Prostate gland (tissue), 2 donors: Measurements from ENCODE around the gene GSG1L. TPM values are rescaled to one million over a fixed set of nuclear protein-coding genes. Genes with fewer than 3 reads are reported as not detected.

Experiments
- DNase-seq: peaks from one replicate; pipeline ENCODE4 v3.0.0-alpha.2; 2019; ENCODE audit warnings: low spot score
- H3K27ac ChIP-seq, 2 donors: fragments of 200-600 bp; sonication (generic); 2 replicates each; pipeline ENCODE4 v1.5.1; 2017 to 2019
- H3K27me3 ChIP-seq: fragments of 200-600 bp; sonication (generic); replicated peaks from 2 replicates; pipeline ENCODE4 v1.5.1; 2019; ENCODE audit not compliant: insufficient read depth
- H3K36me3 ChIP-seq, 2 donors: fragments of 200-600 bp; sonication (generic); 1 replicate in 1 of 2; 2 replicates in 1 of 2; pipeline versions ENCODE4 v1.5.1 to v1.8.1; 2017 to 2019
- H3K4me1 ChIP-seq: fragments of 200-600 bp; sonication (generic); replicated peaks from 2 replicates; pipeline ENCODE4 v1.5.1; 2019
- H3K4me3 ChIP-seq, 2 donors: fragments of 200-600 bp; sonication (generic); 2 replicates each; pipeline ENCODE4 v1.5.1; 2017 to 2019
- H3K9me3 ChIP-seq: fragments of 200-600 bp; sonication (generic); 2 replicates; pipeline ENCODE4 v1.5.1; 2017
- POLR2A ChIP-seq: fragments of 450-650 bp; IDR thresholded peaks from one replicate; pipeline ENCODE4 v1.6.1; 2016; ENCODE audit warnings: antibody characterized with exemption, mild to moderate bottlenecking
- POLR2AphosphoS5 ChIP-seq: sonication (generic); formaldehyde crosslinking; IDR thresholded peaks from one replicate; pipeline ENCODE4 v1.6.1; 2017; ENCODE audit warnings: antibody characterized with exemption
- WGBS: methylation state at CpG from one replicate; pipeline ENCODE4 v1.1.5; 2018; 5-methylcytosine and 5-hydroxymethylcytosine counted together
- intact Hi-C: fragments of 100-400 bp; cut with DNase I; formaldehyde crosslinking; loops from one replicate; pipeline ENCODE4 v1.14.2; 2022
- total RNA-seq, 2 donors: library from RNA; depleted of rRNA; stranded (reverse); fragments of >200 nt; gene quantifications; one replicate each; pipeline ENCODE4 v1.1.0, GENCODE V29; 2016
- TF ChIP-seq, protein P1 (sequence below), 4 experiments: fragments of 200-600 bp in 2 of 4; fragments of 450-650 bp in 2 of 4; sonication (generic) in 2 of 4; IDR thresholded peaks; 1 replicate in 3 of 4; 2 replicates in 1 of 4; pipeline ENCODE4 v1.5.1; 2016 to 2019; ENCODE audit warnings: antibody characterized with exemption in 4 of 4, mild to moderate bottlenecking in 2 of 4, moderate library complexity in 2 of 4

GSG1L gene
- total RNA-seq, 2 donors from 2014 or later, result 0.91 TPM; not detected in 1

DNA sequence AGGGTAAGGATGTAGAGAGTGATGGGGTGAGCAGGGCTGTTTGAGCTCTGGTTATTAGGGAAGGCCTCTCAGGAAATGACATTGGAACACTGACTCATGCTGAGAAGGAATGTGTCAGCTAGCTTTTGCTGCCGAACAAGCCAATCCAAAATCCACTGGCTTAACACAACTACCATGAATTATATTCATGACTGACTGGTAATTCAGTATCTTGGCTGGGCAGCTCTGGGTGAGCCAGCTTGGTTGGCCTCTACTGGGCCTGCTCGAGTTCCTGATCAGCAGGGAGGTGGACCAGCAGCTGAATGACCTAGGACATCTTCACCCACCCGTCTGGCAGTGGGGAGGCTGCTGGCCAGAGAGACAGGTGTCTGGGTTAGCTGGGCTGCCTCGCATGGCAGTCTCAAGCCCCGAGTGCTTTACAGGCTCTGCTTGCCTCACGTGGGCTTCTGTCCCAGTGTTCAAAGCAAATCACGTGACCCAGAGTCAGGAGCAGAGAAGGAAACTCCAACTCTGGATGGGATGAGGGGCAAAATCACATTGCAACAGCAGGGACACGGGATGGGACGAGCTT is 304.1 kb downstream of the GSG1L start:
- DNase-seq, result no peak
- no peaks in the 10 kb centered on the region for H3K4me1 ChIP-seq
- no peak overlapping the region for H3K27ac ChIP-seq
- WGBS, result 79% methylated on average over 9 of the region's 9 CpGs
- TF ChIP-seq, protein P1, sequence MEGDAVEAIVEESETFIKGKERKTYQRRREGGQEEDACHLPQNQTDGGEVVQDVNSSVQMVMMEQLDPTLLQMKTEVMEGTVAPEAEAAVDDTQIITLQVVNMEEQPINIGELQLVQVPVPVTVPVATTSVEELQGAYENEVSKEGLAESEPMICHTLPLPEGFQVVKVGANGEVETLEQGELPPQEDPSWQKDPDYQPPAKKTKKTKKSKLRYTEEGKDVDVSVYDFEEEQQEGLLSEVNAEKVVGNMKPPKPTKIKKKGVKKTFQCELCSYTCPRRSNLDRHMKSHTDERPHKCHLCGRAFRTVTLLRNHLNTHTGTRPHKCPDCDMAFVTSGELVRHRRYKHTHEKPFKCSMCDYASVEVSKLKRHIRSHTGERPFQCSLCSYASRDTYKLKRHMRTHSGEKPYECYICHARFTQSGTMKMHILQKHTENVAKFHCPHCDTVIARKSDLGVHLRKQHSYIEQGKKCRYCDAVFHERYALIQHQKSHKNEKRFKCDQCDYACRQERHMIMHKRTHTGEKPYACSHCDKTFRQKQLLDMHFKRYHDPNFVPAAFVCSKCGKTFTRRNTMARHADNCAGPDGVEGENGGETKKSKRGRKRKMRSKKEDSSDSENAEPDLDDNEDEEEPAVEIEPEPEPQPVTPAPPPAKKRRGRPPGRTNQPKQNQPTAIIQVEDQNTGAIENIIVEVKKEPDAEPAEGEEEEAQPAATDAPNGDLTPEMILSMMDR (IDR thresholded peaks at IDR 0.05), result no peak
- no peak for TF ChIP-seq POLR2A
- TF ChIP-seq POLR2AphosphoS5, result no peak
- no peaks in the 10 kb centered on the region for H3K9me3 ChIP-seq
- no peaks in the 10 kb centered on the region for H3K27me3 ChIP-seq
- no peaks in the 10 kb centered on the region for H3K36me3 ChIP-seq
- H3K4me3 ChIP-seq, result no peak overlapping the region
- intact Hi-C loops, result no loop called here

- no peak overlapping the region for H3K27ac ChIP-seq
- no peaks in the 10 kb centered on the region for H3K9me3 ChIP-seq
- TF ChIP-seq POLR2A (no peak), POLR2AphosphoS5 (no peak)
- TF ChIP-seq, protein P1 (IDR thresholded peaks at IDR 0.05), result no peak
- 97% methylated on average over 2 of the region's 2 CpGs for WGBS
- no peaks in the 10 kb centered on the region for H3K4me1 ChIP-seq
- no peak for DNase-seq
- H3K27me3 ChIP-seq, result no peaks in the 10 kb centered on the region
- H3K4me3 ChIP-seq, result no peak overlapping the region
- no peaks in the 10 kb centered on the region for H3K36me3 ChIP-seq
- intact Hi-C loops, result no loop called here
These were observed 305.0 kb downstream of the GSG1L start for GRCh38 chr16:27758544-27758943.

GRCh38 chr16:27756206-27756970 is 307.1 kb downstream of the GSG1L start:
- Histone ChIP-seq H3K27ac (no peak overlapping the region), H3K9me3 (no peaks in the 10 kb centered on the region), H3K4me3 (no peak overlapping the region), H3K27me3 (no peaks in the 10 kb centered on the region), H3K36me3 (no peaks in the 10 kb centered on the region), H3K4me1 (no peaks in the 10 kb centered on the region)
- 88% methylated on average over 10 of the region's 10 CpGs for WGBS
- TF ChIP-seq POLR2A (no peak), POLR2AphosphoS5 (no peak)
- TF ChIP-seq, protein P1 (IDR thresholded peaks at IDR 0.05), result no peak
- DNase-seq, result no peak
- intact Hi-C loops, result no loop called here

GRCh38 chr16:27754788-27755690 is 308.5 kb downstream of the GSG1L start:
- DNase-seq, result no peak
- Histone ChIP-seq H3K4me1 (no peaks in the 10 kb centered on the region), H3K27me3 (no peaks in the 10 kb centered on the region), H3K27ac (no peak overlapping the region), H3K9me3 (no peaks in the 10 kb centered on the region), H3K36me3 (no peaks in the 10 kb centered on the region), H3K4me3 (no peak overlapping the region)
- intact Hi-C loops, result no loop called here
- WGBS, result 84% methylated on average over 11 of the region's 11 CpGs
- TF ChIP-seq, protein P1 (IDR thresholded peaks at IDR 0.05), result no peak
- TF ChIP-seq POLR2AphosphoS5 (no peak), POLR2A (no peak)
